ENCODE measurements around the gene FUBP3.

FUBP3 gene

GRCh38 chr9:130639124-130639765 is 59.9 kb downstream of the FUBP3 start:
- H3K27me3 ChIP-seq (ENCODE audit: control insufficient read depth in 1 of 2, insufficient read depth in 2 of 2, low read length in 2 of 2), result no peaks in the 10 kb centered on the region
- peaks cover 11 to 31% of the 10 kb centered on the region in 2 donors for H3K36me3 ChIP-seq (ENCODE audit: control insufficient read depth in 1 of 2, insufficient read depth in 2 of 2, low read length in 2 of 2)
- no peak overlapping the region for H3K27ac ChIP-seq (ENCODE audit: low read depth, low read length)
- no peaks in the 10 kb centered on the region for H3K9me3 ChIP-seq (ENCODE audit: control insufficient read depth in 1 of 2, low read length in 2 of 2)
- H3K4me1 ChIP-seq (ENCODE audit: control insufficient read depth in 1 of 2, insufficient read depth in 2 of 2, low read length in 2 of 2), result no peaks in the 10 kb centered on the region
- no peak overlapping the region for H3K4me3 ChIP-seq (ENCODE audit: low read depth in 1 of 2, low read length in 2 of 2)
- no peak overlapping the region for H3K9ac ChIP-seq (ENCODE audit: low read depth in 1 of 2, low read length in 2 of 2)

GRCh38 chr9:130639866-130640555 is 60.6 kb downstream of the FUBP3 start:
- no peak overlapping the region for H3K4me3 ChIP-seq (ENCODE audit: low read depth in 1 of 2, low read length in 2 of 2)

GRCh38 chr9:130640681-130641080 is 61.3 kb downstream of the FUBP3 start:
- Histone ChIP-seq H3K27me3 (ENCODE audit: control insufficient read depth in 1 of 2, insufficient read depth in 2 of 2, low read length in 2 of 2) (no peaks in the 10 kb centered on the region), H3K27ac (ENCODE audit: low read depth, low read length) (no peak overlapping the region), H3K9me3 (ENCODE audit: control insufficient read depth in 1 of 2, low read length in 2 of 2) (no peaks in the 10 kb centered on the region), H3K4me1 (ENCODE audit: control insufficient read depth in 1 of 2, insufficient read depth in 2 of 2, low read length in 2 of 2) (no peaks in the 10 kb centered on the region), H3K9ac (ENCODE audit: low read depth in 1 of 2, low read length in 2 of 2) (no peak overlapping the region), H3K4me3 (ENCODE audit: low read depth in 1 of 2, low read length in 2 of 2) (no peak overlapping the region), H3K36me3 (ENCODE audit: control insufficient read depth in 1 of 2, insufficient read depth in 2 of 2, low read length in 2 of 2) (peaks cover 5 to 16% of the 10 kb centered on the region in 2 donors)

More at GRCh38 chr9:130639866-130640555, 60.6 kb downstream of the FUBP3 start:
- H3K9me3 ChIP-seq (ENCODE audit: control insufficient read depth in 1 of 2, low read length in 2 of 2), result no peaks in the 10 kb centered on the region
- no peak overlapping the region for H3K9ac ChIP-seq (ENCODE audit: low read depth in 1 of 2, low read length in 2 of 2)
- H3K36me3 ChIP-seq (ENCODE audit: control insufficient read depth in 1 of 2, insufficient read depth in 2 of 2, low read length in 2 of 2), result peaks cover 9 to 23% of the 10 kb centered on the region in 2 donors
- no peaks in the 10 kb centered on the region for H3K4me1 ChIP-seq (ENCODE audit: control insufficient read depth in 1 of 2, insufficient read depth in 2 of 2, low read length in 2 of 2)
- no peaks in the 10 kb centered on the region for H3K27me3 ChIP-seq (ENCODE audit: control insufficient read depth in 1 of 2, insufficient read depth in 2 of 2, low read length in 2 of 2)
- no peak overlapping the region for H3K27ac ChIP-seq (ENCODE audit: low read depth, low read length)

GRCh38 chr9:130642926-130643325 is 63.5 kb downstream of the FUBP3 start:
- peaks cover 0 to 5% of the 10 kb centered on the region in 2 donors for H3K36me3 ChIP-seq (ENCODE audit: control insufficient read depth in 1 of 2, insufficient read depth in 2 of 2, low read length in 2 of 2)
- H3K27me3 ChIP-seq (ENCODE audit: control insufficient read depth in 1 of 2, insufficient read depth in 2 of 2, low read length in 2 of 2), result peaks cover 0 to 4% of the 10 kb centered on the region in 2 donors
- H3K9me3 ChIP-seq (ENCODE audit: control insufficient read depth in 1 of 2, low read length in 2 of 2), result no peaks in the 10 kb centered on the region
- no peak overlapping the region for H3K27ac ChIP-seq (ENCODE audit: low read depth, low read length)
- no peak overlapping the region for H3K4me3 ChIP-seq (ENCODE audit: low read depth in 1 of 2, low read length in 2 of 2)
- no peak overlapping the region for H3K9ac ChIP-seq (ENCODE audit: low read depth in 1 of 2, low read length in 2 of 2)
- H3K4me1 ChIP-seq (ENCODE audit: control insufficient read depth in 1 of 2, insufficient read depth in 2 of 2, low read length in 2 of 2), result no peaks in the 10 kb centered on the region

- H3K9me3 ChIP-seq (ENCODE audit: control insufficient read depth in 1 of 2, low read length in 2 of 2), result no peaks in the 10 kb centered on the region
- peaks cover 7 to 10% of the 10 kb centered on the region in 2 donors for H3K27me3 ChIP-seq (ENCODE audit: control insufficient read depth in 1 of 2, insufficient read depth in 2 of 2, low read length in 2 of 2)
- H3K4me3 ChIP-seq (ENCODE audit: low read depth in 1 of 2, low read length in 2 of 2), result no peak overlapping the region
- H3K27ac ChIP-seq (ENCODE audit: low read depth, low read length), result no peak overlapping the region
- H3K4me1 ChIP-seq (ENCODE audit: control insufficient read depth in 1 of 2, insufficient read depth in 2 of 2, low read length in 2 of 2), result no peaks in the 10 kb centered on the region
- no peak overlapping the region for H3K9ac ChIP-seq (ENCODE audit: low read depth in 1 of 2, low read length in 2 of 2)
- no peaks in the 10 kb centered on the region for H3K36me3 ChIP-seq (ENCODE audit: control insufficient read depth in 1 of 2, insufficient read depth in 2 of 2, low read length in 2 of 2)
Measured at GRCh38 chr9:130651221-130651620, 71.8 kb downstream of the FUBP3 start.

- Histone ChIP-seq H3K4me3 (ENCODE audit: low read depth in 1 of 2, low read length in 2 of 2) (no peak overlapping the region), H3K36me3 (ENCODE audit: control insufficient read depth in 1 of 2, insufficient read depth in 2 of 2, low read length in 2 of 2) (no peaks in the 10 kb centered on the region), H3K4me1 (ENCODE audit: control insufficient read depth in 1 of 2, insufficient read depth in 2 of 2, low read length in 2 of 2) (no peaks in the 10 kb centered on the region), H3K27me3 (ENCODE audit: control insufficient read depth in 1 of 2, insufficient read depth in 2 of 2, low read length in 2 of 2) (peaks cover 12 to 16% of the 10 kb centered on the region in 2 donors), H3K9ac (ENCODE audit: low read depth in 1 of 2, low read length in 2 of 2) (no peak overlapping the region), H3K9me3 (ENCODE audit: control insufficient read depth in 1 of 2, low read length in 2 of 2) (no peaks in the 10 kb centered on the region), H3K27ac (ENCODE audit: low read depth, low read length) (no peak overlapping the region)
Measured at GRCh38 chr9:130651752-130652151, 72.4 kb downstream of the FUBP3 start.

GRCh38 chr9:130654879-130655278 is 75.5 kb downstream of the FUBP3 start:
- Histone ChIP-seq H3K4me1 (ENCODE audit: control insufficient read depth in 1 of 2, insufficient read depth in 2 of 2, low read length in 2 of 2) (no peaks in the 10 kb centered on the region), H3K36me3 (ENCODE audit: control insufficient read depth in 1 of 2, insufficient read depth in 2 of 2, low read length in 2 of 2) (no peaks in the 10 kb centered on the region), H3K9ac (ENCODE audit: low read depth in 1 of 2, low read length in 2 of 2) (no peak overlapping the region), H3K27me3 (ENCODE audit: control insufficient read depth in 1 of 2, insufficient read depth in 2 of 2, low read length in 2 of 2) (peaks cover 35 to 39% of the 10 kb centered on the region in 2 donors), H3K27ac (ENCODE audit: low read depth, low read length) (no peak overlapping the region), H3K9me3 (ENCODE audit: control insufficient read depth in 1 of 2, low read length in 2 of 2) (no peaks in the 10 kb centered on the region), H3K4me3 (ENCODE audit: low read depth in 1 of 2, low read length in 2 of 2) (no peak overlapping the region)

- Histone ChIP-seq H3K4me1 (ENCODE audit: control insufficient read depth in 1 of 2, insufficient read depth in 2 of 2, low read length in 2 of 2) (peaks cover 0 to 4% of the 10 kb centered on the region in 2 donors), H3K9me3 (ENCODE audit: control insufficient read depth in 1 of 2, low read length in 2 of 2) (no peaks in the 10 kb centered on the region), H3K9ac (ENCODE audit: low read depth in 1 of 2, low read length in 2 of 2) (no peak overlapping the region), H3K4me3 (ENCODE audit: low read depth in 1 of 2, low read length in 2 of 2) (no peak overlapping the region), H3K36me3 (ENCODE audit: control insufficient read depth in 1 of 2, insufficient read depth in 2 of 2, low read length in 2 of 2) (no peaks in the 10 kb centered on the region), H3K27me3 (ENCODE audit: control insufficient read depth in 1 of 2, insufficient read depth in 2 of 2, low read length in 2 of 2) (peaks cover 61 to 76% of the 10 kb centered on the region in 2 donors), H3K27ac (ENCODE audit: low read depth, low read length) (no peak overlapping the region)
Measured at GRCh38 chr9:130658893-130659698, 79.7 kb downstream of the FUBP3 start.

GRCh38 chr9:130659699-130660248 is 80.4 kb downstream of the FUBP3 start:
- H3K4me3 ChIP-seq (ENCODE audit: low read depth in 1 of 2, low read length in 2 of 2), result no peak overlapping the region
- peaks cover 64 to 83% of the 10 kb centered on the region in 2 donors for H3K27me3 ChIP-seq (ENCODE audit: control insufficient read depth in 1 of 2, insufficient read depth in 2 of 2, low read length in 2 of 2)
- H3K4me1 ChIP-seq (ENCODE audit: control insufficient read depth in 1 of 2, insufficient read depth in 2 of 2, low read length in 2 of 2), result peaks cover 0 to 4% of the 10 kb centered on the region in 2 donors

GRCh38 chr9:130660326-130660682 is 80.9 kb downstream of the FUBP3 start:
- H3K4me3 ChIP-seq (ENCODE audit: low read depth in 1 of 2, low read length in 2 of 2), result no peak overlapping the region
- H3K36me3 ChIP-seq (ENCODE audit: control insufficient read depth in 1 of 2, insufficient read depth in 2 of 2, low read length in 2 of 2), result no peaks in the 10 kb centered on the region
- H3K9me3 ChIP-seq (ENCODE audit: control insufficient read depth in 1 of 2, low read length in 2 of 2), result no peaks in the 10 kb centered on the region
- H3K4me1 ChIP-seq (ENCODE audit: control insufficient read depth in 1 of 2, insufficient read depth in 2 of 2, low read length in 2 of 2), result peaks cover 0 to 4% of the 10 kb centered on the region in 2 donors
- H3K9ac ChIP-seq (ENCODE audit: low read depth in 1 of 2, low read length in 2 of 2), result no peak overlapping the region
- no peak overlapping the region for H3K27ac ChIP-seq (ENCODE audit: low read depth, low read length)
- peaks cover 66 to 87% of the 10 kb centered on the region in 2 donors for H3K27me3 ChIP-seq (ENCODE audit: control insufficient read depth in 1 of 2, insufficient read depth in 2 of 2, low read length in 2 of 2)

More at GRCh38 chr9:130659699-130660248, 80.4 kb downstream of the FUBP3 start:
- Histone ChIP-seq H3K27ac (ENCODE audit: low read depth, low read length) (no peak overlapping the region), H3K9me3 (ENCODE audit: control insufficient read depth in 1 of 2, low read length in 2 of 2) (no peaks in the 10 kb centered on the region), H3K9ac (ENCODE audit: low read depth in 1 of 2, low read length in 2 of 2) (no peak overlapping the region), H3K36me3 (ENCODE audit: control insufficient read depth in 1 of 2, insufficient read depth in 2 of 2, low read length in 2 of 2) (no peaks in the 10 kb centered on the region)
